HG03139 (cell line): ENCODE measurements around the gene UBE2U.
"Not testable (repeated sequence)": the region's sequence is repeated elsewhere in the genome, so short reads cannot be mapped to it uniquely, and the experiment has no call there.

Experiments used
- ATAC-seq: cut with Tn5 transposase; IDR thresholded peaks from one replicate; pipeline ENCODE4 v1.9.1; 2021; ENCODE audit not compliant: unreplicated experiment

Gene UBE2U

DNA sequence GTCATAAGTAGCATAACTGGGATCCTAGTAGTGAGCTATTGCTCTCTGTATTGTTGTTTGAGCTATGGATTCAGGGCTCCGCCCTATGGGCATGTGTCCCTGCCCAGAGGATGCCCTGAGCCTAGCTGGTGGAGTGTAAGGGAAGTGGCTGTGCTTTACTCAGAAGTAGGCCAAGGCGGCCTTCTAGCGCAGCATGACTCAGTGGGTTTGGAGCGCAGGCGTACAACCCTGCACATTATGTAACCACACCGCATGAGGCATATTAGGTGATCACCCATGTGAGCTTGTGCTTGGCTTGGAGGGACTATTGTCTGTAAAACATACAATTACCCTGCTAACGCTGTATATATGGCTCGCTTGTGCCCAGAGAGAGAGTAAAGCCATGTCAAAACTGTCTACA lies 11.1 kb upstream of the UBE2U start:
- ATAC-seq: no peak

DNA sequence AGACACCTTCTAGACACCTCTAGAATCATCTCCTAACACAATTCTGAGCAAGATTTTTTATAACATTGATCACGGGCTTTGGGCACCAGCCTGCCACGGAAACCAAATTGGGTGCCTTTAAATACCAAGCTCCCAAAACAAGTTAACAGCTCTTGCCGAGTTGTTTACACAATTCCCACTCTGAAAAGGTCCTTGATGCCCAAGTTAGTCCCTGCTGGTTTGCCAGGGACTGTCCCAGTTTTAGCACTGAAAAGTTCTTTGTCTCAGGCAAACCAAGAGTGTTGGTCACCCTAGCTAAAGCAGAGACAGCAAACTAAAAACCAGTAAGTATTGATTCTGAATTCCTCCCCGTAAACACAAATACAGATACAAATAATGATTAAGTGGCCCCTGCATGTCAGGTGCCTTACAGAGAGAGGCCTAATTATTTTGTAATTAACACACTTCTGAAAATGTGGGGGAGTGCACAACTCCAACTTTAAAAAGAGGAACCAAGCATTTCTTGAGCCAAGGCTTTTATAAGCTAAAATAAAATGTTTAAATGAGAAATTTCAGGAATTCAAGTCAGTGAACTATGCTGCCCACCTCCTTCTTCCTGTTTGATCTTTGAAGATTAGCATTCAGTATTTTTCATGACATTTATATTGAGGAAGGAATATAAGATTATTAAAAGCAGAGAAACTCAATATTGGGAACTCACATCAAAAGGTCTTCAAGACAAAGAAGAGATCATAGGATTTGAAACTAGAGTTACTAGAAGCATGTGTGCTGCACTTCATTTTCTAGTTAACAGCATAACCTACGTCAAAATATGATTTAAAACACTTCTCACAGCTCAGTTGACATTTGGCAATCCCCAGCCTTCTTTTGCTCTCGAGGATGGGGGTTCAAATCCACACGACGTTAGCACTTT lies 9.0 kb upstream of the UBE2U start:
- no peak for ATAC-seq

DNA sequence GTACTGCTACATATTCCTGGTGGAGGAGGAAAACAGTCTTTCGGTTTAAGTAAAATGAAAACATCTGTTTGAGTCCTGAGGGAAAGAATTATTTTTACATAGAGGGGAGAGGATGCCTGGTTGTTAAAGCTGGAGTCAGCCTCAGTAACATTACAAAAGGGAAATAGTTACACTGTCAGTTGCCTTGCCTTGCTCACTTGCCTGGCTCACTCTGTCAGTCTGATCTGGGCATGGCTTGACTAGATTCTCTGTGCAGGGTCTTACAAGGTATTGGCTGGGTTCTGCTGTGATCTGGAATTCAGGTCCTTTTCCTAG lies 8.4 kb upstream of the UBE2U start:
- no peak for ATAC-seq

DNA sequence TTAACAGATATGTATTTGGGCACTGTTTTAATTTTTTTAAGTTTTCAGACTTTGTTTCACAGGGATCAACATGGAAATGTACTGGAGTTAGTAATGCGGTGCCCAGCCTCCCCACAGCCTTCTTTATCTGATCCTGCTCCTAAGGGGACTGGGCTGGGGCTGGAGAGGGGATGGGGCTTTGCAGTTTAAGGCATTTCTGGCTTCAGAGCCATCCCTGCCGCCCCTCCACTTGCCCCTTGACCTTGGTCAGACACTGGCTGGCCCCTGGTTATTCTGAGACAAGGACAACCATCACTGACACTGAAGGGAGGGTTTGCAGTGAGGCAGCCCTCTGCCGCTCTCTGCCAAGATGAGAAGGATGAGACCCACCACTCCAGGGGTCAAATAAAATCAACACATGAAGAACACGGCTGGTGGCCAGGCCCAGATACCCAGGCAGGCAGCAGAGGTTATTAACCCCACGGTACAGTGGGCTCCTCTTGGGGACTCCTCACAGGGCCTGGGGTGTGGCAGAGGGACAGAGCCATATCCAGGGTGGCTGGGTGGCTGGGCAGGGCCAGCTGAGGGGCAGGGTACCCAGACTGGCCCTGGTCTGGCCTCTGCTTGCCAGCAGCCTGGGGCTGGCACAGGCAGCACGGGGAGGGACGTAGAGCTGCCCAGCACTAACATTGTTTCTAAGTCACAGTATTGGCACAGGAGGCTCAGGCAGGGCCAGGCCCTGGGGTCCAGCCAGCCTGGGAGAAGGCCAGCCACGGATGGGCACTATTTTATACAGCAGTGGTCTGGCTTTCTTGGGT lies 7.2 kb upstream of the UBE2U start:
- ATAC-seq: no peak

DNA sequence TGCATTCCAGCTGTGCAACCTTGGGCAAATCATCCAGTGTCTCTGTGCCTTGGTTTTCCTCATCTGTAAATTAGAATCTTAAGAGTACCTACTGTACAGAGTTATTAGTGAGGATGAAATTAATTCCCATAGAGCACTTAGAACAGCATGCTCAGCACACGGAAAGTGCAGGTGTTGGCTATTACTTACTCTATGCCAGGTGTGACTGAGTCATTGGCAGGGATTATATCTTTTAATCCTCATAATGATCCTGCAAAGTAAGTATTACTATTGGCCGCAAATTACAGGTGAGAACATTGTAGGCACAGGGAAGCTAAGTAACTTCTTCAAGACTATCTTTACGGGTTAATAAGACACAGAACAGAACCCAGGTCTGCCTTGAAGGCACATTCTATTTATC lies 6.3 kb upstream of the UBE2U start:
- ATAC-seq: no peak

DNA sequence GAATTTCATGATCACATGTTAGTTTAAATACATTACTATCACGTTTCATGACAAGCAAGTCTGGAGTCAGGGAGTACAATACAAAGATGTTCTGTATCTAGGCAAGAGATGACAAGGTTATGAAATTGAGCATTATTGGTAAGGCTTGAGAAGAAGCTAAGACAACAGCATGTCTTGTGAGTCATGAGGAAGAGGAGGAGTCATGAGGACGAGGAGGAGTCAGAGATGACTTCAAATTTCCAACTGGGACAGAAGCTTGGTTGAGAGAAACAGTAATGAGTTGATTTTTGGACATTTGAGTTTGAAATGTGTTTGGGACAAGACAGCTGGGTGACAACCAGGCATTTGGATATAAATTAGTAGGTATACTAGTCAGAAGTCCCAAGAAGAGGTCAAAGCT lies 4.3 kb upstream of the UBE2U start:
- no peak for ATAC-seq

DNA sequence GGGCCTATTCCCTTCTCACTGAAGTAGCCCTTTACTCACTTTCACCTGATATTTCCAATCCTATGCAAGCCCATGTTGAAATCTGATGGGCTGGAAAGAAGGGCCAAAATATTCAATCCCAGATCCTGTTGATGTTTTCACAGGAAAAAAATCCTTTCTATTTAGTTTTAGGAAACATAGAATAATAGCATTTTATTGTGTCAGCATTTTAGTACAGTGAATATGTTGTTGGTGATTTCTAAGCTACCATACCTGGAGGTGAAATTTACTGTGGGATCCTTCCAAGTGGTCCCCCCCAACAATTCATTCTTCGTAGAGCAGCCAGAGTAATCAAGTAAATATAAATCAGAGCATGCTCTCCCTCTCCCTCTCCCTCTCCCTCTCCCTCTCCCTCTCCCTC lies 3.4 kb upstream of the UBE2U start:
- ATAC-seq: no peak

DNA sequence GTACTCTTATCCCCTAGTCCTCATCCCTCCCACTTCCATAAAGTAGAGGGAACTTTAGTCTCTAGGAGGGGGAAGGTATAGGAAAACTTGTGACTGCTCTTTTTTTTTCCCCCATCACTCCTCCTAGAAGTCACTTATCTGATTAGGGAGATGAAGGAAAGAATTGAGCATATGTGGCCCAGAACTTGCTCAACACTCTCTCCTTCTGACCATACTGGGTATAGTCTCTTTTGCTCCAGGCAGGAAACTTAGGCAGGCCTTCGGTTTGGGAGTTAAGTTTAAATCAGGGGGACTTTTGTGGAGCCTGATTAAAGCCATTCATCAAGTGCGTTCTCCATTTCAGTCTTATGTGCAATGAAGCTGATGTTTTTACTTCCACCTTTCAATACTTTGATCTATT lies 5.8 kb downstream of the UBE2U start:
- no peak for ATAC-seq

DNA sequence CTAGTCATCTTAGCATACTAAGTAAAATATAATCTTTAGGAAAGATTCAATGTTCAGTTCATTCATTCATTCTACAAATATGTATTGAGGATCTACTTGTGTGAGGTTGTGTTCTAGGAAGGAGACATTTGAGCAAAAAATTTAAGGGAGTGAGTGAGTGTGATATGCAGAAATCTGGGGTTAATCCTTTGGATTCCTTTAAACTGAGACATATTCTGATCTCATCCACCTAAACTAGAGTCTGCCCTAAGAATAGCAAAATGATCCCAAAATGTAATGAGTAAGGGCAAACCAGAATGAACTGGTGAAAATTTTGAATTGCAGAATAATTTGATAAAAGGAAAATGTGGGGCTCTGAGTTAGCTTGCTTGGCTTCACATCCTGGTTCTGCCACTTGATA lies 8.6 kb downstream of the UBE2U start:
- ATAC-seq: no peak

DNA sequence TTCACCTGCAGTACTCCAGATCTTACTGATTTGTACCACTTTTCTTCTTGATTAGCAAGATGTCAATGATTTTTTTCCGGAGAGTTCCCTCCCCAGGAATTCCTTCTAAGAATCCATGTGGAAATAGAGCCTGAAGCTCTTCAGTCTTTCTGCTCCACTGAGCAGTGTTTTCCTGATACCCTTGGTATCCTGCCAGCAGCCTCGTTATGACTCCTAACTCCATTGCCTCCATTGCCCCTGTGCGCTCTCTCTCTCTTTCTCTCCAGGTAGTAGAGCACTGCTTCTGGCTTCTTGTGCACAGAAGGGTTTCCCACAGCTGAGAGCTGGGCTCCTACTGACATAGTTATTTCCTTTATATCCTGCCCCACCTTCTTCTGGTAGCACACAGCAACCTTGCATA lies 12.2 kb downstream of the UBE2U start:
- no peak for ATAC-seq

DNA sequence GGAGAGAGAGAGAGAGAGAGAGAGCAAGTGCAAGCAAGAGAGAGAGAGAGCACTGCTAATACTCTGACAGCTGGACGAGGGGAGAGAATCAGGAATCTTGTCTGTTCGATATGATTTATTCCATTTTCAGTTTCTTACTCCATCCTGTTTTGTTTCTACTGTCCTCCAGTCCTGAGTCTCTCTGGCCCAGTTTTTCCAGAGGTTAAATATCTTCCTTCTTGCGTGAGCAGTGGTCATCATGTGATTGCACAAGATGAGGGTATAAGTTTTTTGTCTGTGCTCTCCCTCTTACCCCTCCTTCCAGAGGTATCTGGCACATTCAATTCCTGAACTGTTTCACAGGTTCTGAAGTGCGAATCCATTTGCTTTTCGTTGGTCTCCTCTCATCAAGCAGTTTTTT lies 16.8 kb downstream of the UBE2U start:
- no peak for ATAC-seq

DNA sequence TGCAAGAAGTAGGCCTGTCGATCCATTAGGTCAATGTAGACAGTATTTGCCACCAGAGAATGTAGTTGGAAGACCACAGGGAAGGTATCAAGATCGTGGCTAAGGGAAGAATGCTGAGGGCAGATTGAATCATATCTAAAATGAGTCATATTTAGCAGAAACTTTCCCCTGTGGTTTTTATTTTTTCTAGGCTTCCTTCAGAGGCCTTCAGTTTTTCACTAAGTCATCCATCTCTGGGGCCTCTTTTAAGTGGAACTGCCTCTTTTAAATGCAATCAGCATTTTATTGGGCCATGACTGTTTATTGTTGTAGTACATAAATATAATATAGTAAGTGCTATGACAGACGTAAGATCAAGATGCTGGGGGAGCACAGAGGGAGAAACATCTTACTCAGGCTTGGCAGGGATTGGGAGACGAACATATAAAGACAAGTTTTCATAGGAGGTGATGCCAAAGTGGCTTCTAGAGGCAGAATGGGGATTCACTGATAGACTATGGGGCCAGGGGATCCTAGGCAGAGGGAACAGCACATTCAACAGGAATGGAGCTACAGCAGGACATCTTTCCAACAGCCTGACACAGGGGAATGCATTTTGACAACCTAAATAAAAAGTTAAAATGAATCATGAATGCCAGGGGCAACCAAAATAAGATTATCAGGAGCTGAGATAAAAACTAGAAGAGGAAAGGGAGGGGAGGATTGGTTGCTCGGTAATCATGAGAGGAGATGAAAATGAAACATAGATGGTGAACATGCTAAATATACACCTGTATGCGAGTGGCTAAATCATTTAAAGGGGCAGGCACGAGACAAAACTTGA lies 20.1 kb downstream of the UBE2U start:
- no peak for ATAC-seq

DNA sequence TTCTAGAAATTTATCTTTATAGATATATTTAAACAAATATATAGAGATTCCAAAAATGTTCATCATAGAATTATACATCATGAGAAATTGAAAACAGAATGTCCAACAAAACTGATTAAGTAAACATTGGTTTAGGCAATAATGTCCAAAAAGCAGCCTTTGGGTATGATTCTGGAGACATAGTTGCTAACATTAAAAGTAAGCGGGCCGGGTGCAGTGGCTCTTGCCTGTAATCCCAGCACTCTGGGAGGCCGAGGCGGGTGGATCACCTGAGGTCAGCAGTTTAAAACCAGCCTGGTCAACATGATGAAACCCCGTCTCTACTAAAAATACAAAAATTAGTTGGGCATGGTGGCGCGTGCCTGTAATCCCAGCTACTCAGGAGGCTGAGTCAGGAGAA lies 20.8 kb downstream of the UBE2U start:
- ATAC-seq: not testable (repeated sequence)

DNA sequence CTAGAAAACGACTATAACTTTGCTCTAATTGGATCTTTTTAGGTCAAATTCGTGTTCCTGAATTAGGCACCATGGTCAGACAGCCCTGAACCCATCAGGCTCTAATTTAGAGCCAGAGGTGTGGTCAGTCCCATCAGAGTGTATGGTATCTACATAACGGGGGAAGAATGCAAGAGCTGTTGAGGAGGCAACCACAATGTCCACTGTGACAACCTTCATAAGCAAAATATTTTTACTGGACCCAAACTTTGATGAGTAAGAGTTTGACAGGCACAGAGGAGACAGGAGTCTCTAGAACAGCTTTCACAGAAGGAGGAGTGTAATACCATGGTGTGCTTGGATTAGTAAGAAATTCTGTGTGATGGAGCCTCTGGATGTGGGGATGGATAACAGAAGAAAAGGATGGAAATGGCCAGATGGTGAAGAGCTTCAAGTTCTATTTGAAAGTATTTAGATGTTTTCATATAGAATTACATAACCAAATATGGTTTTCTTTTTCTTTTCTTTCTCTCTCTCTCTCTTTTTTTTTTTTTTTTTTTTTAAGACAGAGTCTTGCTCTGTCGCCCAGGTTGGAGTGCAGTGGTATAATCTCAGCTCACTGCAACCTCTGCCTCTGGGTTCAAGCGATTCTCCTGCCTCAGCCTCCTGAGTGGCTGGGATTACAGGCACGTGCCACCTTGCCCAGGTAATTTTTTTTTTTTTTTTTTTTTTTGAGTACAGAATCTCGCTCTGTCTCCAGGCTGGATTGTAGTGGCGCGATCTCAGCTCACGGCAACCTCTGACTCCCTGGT lies 24.9 kb downstream of the UBE2U start:
- no peak for ATAC-seq

DNA sequence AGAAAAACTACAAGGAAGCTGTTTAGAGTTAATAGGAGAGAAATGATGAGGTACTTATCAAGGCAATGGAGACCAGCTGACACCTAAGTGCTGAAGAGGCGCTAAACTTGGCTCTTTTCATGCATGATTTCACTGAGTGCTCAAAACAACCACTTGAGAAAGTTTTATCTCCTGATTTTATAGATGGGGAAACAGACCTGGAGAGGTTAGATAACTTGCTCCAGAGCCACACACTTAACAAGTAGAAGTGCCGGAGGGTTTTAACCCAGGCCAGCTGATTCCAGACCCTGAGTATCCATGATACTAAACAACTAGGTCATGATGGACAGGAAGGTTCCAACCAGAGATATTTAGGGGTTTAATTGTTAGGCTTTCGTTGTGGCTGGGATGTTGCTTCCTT lies 25.9 kb downstream of the UBE2U start:
- no peak for ATAC-seq

DNA sequence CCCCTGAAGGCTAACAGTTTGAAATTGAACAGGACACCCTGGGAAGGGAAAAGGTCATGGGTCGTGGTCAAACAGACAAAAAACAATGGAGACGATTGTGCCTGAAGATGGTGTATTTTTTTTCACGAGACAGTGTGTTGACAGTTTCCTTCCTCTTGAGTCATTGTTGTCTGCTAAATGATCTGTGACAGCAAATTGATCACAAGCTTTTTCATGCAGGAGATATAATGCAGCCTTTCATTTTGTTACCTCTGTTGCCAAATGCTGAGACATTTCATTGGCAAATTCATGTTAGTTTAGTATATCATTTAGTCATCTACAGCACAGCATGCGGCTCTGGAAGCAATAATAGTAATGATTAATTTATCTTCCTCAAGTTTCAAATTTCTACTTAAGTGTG lies 27.7 kb downstream of the UBE2U start:
- no peak for ATAC-seq

DNA sequence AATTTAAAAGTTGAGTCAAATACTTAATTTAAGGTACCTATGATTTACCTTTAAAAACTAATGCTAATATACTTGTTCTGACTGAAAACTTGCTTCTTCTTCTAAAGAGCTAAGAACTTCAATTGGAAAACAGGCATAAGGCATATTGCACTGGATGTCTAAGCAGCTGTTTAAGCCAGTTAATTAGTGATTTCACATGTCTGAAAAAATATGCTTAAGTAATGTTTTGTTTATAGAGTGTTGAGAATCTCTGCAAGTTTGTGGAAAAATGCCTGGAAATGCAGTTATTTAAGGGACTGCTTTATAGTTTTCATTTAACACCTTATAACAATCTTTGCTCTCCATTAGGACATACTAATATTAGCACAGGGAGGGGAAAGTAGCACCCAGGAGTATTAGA lies 28.2 kb downstream of the UBE2U start:
- no peak for ATAC-seq

DNA sequence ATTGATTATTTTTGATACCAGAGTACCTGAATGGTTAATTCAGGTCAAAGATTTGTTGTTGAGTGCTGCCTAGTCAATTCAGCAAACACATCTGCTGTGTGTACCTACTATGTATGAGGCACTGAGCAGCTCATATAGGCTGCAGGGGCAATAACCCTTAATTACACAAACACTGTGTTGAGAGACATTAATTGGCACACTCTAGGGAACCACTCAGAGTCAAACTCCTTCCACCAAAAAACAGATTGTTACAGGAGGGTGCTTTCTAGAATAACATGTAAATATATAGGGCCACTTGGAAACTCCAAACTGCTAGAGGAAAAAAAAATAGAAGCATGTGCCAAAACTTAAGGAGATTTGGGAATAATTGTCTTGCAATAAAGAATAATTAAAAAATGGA lies 31.3 kb downstream of the UBE2U start:
- no peak for ATAC-seq

DNA sequence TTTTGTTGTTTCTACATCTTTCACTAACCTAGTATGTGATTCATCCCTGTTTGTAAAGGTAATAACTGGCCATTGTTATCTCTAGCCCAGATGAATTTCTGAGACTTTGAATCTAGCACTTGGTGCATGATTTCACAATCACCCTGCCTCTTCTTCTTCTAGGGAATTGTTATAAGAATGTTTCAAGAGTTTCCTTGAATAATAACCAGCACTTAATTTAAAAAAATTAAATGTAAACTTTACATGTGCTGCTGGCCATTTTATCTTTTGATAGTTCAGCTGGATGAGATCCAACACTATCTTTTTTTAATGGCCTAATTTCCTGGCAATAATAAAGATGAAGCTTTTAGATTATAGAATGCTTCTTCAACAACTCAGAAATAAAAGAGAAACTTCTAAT lies 31.8 kb downstream of the UBE2U start:
- ATAC-seq: no peak

DNA sequence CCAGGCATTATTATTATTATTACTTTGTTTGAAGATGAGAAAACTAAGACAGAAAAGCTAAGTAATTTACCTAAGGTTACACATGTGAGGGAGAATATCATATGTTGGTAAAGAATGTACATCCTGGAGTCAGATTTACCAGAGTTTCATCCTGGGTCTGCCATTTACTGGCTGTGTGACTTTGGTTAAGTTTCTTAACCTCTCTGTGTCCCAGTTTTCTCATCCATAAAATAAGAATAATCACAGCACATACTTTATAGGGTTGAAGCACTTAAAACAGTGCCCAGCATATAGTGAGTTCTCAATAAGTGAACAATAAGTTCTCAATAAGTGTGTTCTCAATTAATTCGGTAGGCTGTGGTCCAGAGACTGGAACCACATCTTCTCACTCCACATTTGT lies 32.5 kb downstream of the UBE2U start:
- no peak for ATAC-seq

DNA sequence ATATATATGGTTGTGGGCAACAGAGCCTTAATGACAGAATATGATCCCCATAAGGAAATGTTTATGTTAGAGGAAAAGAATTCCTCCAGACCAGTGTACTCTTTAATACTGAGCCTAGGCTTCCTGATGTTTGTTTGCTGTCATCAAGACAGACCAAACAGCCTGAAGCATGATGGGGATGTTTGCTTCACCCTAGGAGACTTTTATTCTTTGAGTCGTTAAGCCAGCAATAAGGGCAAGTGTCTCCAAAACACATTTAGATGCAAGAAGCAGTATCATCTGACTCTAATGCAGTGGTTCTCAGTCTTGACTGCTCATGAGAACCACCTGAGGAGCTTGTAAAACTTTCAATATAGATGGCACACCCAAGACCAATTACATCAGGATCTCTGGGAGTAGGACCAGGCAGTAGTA lies 33.1 kb downstream of the UBE2U start:
- ATAC-seq: no peak
